Mesodermal cell (in vitro differentiated cells): Measurements from ENCODE around the gene PREX1.
"Not testable (repeated sequence)": the region's sequence is repeated elsewhere in the genome, so short reads cannot be mapped to it uniquely, and the experiment has no call there.

Experiments
- H3K27ac ChIP-seq: 2 replicates; pipeline ENCODE4 v1.7.0; 2013; ENCODE audit warnings: mild to moderate bottlenecking, low read depth, low read length, moderate library complexity; ENCODE audit not compliant: severe bottlenecking
- H3K36me3 ChIP-seq: 2 replicates; pipeline ENCODE4 v1.7.1; 2013; ENCODE audit warnings: mild to moderate bottlenecking, low read length, moderate library complexity; ENCODE audit not compliant: control insufficient read depth, insufficient read depth
- H3K4me1 ChIP-seq: one replicate; pipeline ENCODE4 v1.7.1; 2013; ENCODE audit warnings: mild to moderate bottlenecking, low read length; ENCODE audit not compliant: insufficient read depth, control insufficient read depth, poor library complexity, severe bottlenecking
- H3K4me3 ChIP-seq: 2 replicates; pipeline ENCODE4 v1.7.0; 2013; ENCODE audit warnings: low read length, control low read depth, mild to moderate bottlenecking; ENCODE audit not compliant: insufficient read depth, poor library complexity, severe bottlenecking; ENCODE audit errors: extremely low read depth
- H3K9me3 ChIP-seq: 2 replicates; pipeline ENCODE4 v1.7.1; 2013; ENCODE audit warnings: mild to moderate bottlenecking, low read length, moderate library complexity; ENCODE audit not compliant: control insufficient read depth
- WGBS, 2 experiments: methylation state at CpG; one replicate each; pipeline ENCODE4 v1.1.5; 2013; ENCODE audit warnings: missing lambda C conversion rate in 2 of 2; ENCODE audit not compliant: insufficient coverage in 2 of 2; 5-methylcytosine and 5-hydroxymethylcytosine counted together

The PREX1 gene

DNA sequence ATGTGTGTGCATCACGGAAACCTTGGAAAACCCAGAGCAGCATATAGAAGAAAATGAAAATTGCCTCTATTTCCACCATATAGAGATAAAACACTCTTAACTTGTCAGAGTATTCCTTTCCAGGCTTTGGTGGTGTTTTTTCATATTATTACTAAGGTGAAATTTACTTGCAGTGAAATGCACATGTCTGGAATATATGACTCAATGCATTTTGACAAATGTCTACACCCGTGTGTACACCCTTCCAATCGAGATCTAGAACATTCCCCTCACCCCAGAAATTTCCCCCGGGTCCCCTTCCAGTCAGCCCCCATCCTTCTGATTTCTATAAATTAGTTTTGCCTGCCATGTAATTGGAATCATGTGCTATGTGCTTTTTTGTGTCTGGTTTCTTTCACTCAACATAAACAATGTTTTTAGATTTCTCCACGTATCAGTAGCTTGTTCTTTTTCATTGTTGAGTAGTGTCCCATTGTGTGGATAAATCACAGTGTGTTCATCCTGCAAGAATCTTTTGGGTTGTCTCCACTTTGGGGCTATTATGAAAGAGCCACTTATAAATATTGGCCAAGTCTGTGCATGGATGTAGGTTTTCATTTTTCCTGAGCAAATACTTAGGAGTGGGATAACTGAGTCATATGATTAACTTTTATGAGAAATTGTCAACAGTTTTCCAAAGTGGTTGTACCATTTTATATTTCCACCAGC lies 19.9 kb upstream of the PREX1 start:
- H3K4me1 ChIP-seq = no peaks in the 10 kb centered on the region
- no peaks in the 10 kb centered on the region for H3K36me3 ChIP-seq
- WGBS, 2 experiments = 100% methylated on average over 2 of the region's 5 CpGs; no CpG with 5 or more reads in 1 of the 2 experiments
- no peak overlapping the region for H3K4me3 ChIP-seq
- H3K27ac ChIP-seq = no peak overlapping the region
- H3K9me3 ChIP-seq = no peaks in the 10 kb centered on the region

GRCh38 chr20:48846516-48847492 lies 19.0 kb upstream of the PREX1 start:
- H3K4me1 ChIP-seq = no peaks in the 10 kb centered on the region
- H3K9me3 ChIP-seq = no peaks in the 10 kb centered on the region
- H3K36me3 ChIP-seq = no peaks in the 10 kb centered on the region
- 26 to 30% methylated on average over 7 to 10 of the region's 12 CpGs for WGBS, 2 experiments
- H3K4me3 ChIP-seq = no peak overlapping the region
- H3K27ac ChIP-seq = peak overlapping the region; percentile 63

GRCh38 chr20:48845721-48846306 lies 18.0 kb upstream of the PREX1 start:
- no peaks in the 10 kb centered on the region for H3K9me3 ChIP-seq
- no peak overlapping the region for H3K27ac ChIP-seq
- WGBS, 2 experiments = 94 to 96% methylated on average over 4 of the region's 7 CpGs
- no peaks in the 10 kb centered on the region for H3K36me3 ChIP-seq
- no peak overlapping the region for H3K4me3 ChIP-seq
- no peaks in the 10 kb centered on the region for H3K4me1 ChIP-seq

GRCh38 chr20:48844996-48845395 lies 17.2 kb upstream of the PREX1 start:
- no peak overlapping the region for H3K4me3 ChIP-seq
- no peaks in the 10 kb centered on the region for H3K36me3 ChIP-seq
- WGBS, 2 experiments = 90 to 100% methylated on average over 1 of the region's 4 CpGs

GRCh38 chr20:48843896-48844295 lies 16.1 kb upstream of the PREX1 start:
- H3K4me3 ChIP-seq, H3K9me3 ChIP-seq, H3K4me1 ChIP-seq, H3K27ac ChIP-seq, H3K36me3 ChIP-seq: not testable (repeated sequence)
- WGBS, 2 experiments = 58 to 65% methylated on average over 2 of the region's 2 CpGs

More at GRCh38 chr20:48844996-48845395, 17.2 kb upstream of the PREX1 start:
- Histone ChIP-seq H3K27ac (no peak overlapping the region), H3K4me1 (no peaks in the 10 kb centered on the region), H3K9me3 (no peaks in the 10 kb centered on the region)

DNA sequence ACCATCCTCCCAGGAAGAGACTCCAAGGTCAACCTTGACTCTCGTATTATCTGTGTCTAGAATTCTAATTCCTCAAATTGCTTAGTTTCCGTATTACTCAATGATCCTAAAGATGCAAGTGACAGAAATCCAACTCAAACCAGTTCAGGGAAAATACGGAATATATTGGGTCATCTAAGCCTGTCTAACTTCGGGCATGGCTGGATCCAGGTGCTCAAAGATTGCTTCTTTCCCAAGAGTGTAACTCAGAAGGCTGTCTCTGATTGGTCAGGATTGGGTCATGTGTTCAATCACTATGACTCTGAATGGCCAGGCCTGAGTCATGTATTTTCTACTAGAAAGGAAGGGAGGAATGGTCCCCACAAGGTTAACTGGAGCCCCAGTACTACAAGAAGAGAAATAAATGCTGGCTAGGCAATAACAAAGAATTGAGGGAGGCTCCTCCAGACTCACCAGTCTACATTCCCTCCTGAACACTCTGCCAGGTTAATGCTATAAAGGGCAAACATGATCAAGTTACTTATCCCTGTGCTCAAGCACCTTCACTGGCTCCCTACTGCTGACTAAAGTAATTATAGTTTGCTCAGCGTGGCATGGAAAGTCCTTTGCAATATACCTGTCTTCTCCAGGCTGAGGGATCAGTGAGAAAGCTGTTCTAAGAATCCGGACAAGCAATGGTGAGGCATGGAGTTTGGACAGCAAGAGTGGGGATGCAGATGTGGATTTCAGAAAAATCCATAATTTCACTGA lies 15.4 kb upstream of the PREX1 start:
- no peak overlapping the region for H3K4me3 ChIP-seq
- no peak overlapping the region for H3K27ac ChIP-seq
- no peaks in the 10 kb centered on the region for H3K36me3 ChIP-seq
- no peaks in the 10 kb centered on the region for H3K9me3 ChIP-seq
- 94 to 98% methylated on average over 5 to 6 of the region's 6 CpGs for WGBS, 2 experiments
- H3K4me1 ChIP-seq = no peaks in the 10 kb centered on the region

GRCh38 chr20:48841875-48842529 lies 14.2 kb upstream of the PREX1 start:
- no peaks in the 10 kb centered on the region for H3K9me3 ChIP-seq
- no peak overlapping the region for H3K27ac ChIP-seq
- 78 to 83% methylated on average over 2 to 4 of the region's 4 CpGs for WGBS, 2 experiments
- H3K36me3 ChIP-seq = no peaks in the 10 kb centered on the region
- no peak overlapping the region for H3K4me3 ChIP-seq
- H3K4me1 ChIP-seq = no peaks in the 10 kb centered on the region

DNA sequence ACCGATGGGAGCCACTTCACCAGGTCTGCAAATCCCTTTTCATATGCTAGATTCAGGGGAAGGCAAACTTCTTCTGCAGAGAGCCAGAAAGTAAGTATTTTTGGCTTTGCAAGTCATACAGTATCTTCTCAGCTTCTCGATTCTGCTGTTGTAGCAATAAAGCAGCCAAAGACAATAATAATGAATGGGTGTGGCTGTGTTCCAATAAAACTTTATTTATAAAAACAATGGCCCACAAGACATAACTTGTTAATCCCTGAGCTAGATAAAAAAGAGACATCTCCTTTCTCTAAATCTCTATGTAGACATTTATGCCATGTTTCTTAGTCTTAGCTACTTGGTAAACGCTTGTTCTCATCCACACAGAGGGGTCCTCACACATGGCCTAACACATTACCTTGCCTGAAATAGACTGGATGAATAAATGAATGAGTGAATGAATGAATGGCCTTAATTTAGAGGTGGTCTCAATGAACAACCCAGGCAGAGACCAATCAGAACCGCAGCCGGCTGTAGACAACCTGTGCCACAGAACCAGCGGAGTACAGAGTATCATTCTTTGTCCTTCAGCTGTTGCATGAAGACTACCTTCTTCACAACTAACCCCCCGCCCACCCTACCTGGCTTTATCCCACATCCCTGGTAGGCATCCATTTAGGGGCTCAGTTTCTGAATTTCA lies 13.5 kb upstream of the PREX1 start:
- H3K27ac ChIP-seq = no peak overlapping the region
- no peaks in the 10 kb centered on the region for H3K36me3 ChIP-seq
- no peaks in the 10 kb centered on the region for H3K9me3 ChIP-seq
- no peak overlapping the region for H3K4me3 ChIP-seq
- no peaks in the 10 kb centered on the region for H3K4me1 ChIP-seq
- WGBS, 2 experiments = 67 to 79% methylated on average over 4 of the region's 7 CpGs

DNA sequence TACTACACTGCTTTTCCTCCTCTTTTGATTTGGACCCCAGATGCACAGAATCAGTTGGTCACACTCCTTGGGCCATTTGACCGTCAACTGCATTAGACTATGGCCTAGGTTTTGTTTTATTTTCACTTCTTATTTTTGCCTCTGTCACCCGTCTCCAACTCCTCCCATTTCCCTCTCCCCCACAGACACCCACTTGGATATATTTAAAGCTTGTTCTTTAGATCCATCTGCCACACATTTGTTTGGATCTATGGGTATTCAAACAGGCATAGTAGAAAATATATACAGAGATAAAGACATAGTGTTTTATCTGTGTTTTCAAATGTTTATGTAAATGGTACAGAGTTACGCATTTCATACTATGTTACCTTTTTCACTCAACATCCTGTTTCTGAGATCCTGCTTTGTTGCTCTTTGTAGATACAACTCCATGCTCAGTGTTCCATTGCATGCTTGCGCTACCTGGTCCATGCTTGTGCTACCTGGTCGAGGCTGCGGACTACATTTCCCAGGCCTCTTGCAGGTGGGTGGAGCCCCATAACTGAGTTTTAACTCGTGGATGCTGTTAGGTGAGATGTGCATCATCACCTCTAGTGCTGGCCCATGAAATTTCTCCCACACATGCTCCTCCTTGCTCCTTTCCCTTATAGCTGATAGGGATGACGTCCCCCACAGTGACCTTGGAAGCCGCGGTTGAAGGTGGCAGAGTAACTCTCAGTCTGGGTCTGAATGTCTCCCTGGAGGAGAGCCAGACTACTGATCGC lies 11.5 kb upstream of the PREX1 start:
- no peak overlapping the region for H3K4me3 ChIP-seq
- H3K9me3 ChIP-seq = no peaks in the 10 kb centered on the region
- no peaks in the 10 kb centered on the region for H3K36me3 ChIP-seq
- 87 to 94% methylated on average over 6 to 9 of the region's 11 CpGs for WGBS, 2 experiments
- no peak overlapping the region for H3K27ac ChIP-seq
- H3K4me1 ChIP-seq = no peaks in the 10 kb centered on the region
